HL-60 (cell line): ENCODE data around the gene ANXA2R.

Experiments
- DNase-seq, 2 experiments: peaks; one replicate each; pipeline ENCODE4 v3.0.0-alpha.2; 2010 to 2020; ENCODE audit warnings: low read depth in 1 of 2, low spot score in 1 of 2
- H3K27ac ChIP-seq: fragments of 250-450 bp; sonication (Bioruptor Pico); replicated peaks from 2 replicates; pipeline ENCODE4 v1.5.1; 2020; ENCODE audit warnings: mild to moderate bottlenecking, moderate library complexity
- H3K27me3 ChIP-seq: fragments of 250-450 bp; sonication (Bioruptor Pico); 2 replicates; pipeline ENCODE4 v1.5.1; 2021; ENCODE audit warnings: mild to moderate bottlenecking, moderate library complexity; ENCODE audit not compliant: insufficient read depth, poor library complexity, severe bottlenecking
- H3K4me3 ChIP-seq: replicated peaks from 2 replicates; pipeline ENCODE4 v1.5.1; 2011; ENCODE audit warnings: mild to moderate bottlenecking, control low read depth, low read length; ENCODE audit not compliant: insufficient read depth
- GABPA ChIP-seq: IDR thresholded peaks from 2 replicates; pipeline ENCODE4 v1.6.1; 2012; ENCODE audit warnings: low read depth
- POLR2AphosphoS5 ChIP-seq: IDR thresholded peaks from 2 replicates; pipeline ENCODE4 v1.6.1; 2012; ENCODE audit warnings: low read depth
- SPI1 ChIP-seq: IDR thresholded peaks from 2 replicates; pipeline ENCODE4 v1.6.1; 2012; ENCODE audit warnings: low read depth, mild to moderate bottlenecking, borderline replicate concordance
- TF ChIP-seq, protein P1 (sequence below): IDR thresholded peaks from one replicate; pipeline ENCODE4 v1.5.1; 2011; ENCODE audit warnings: low read length, control low read depth, inconsistent platforms; ENCODE audit not compliant: insufficient read depth
- TF ChIP-seq, protein P2 (sequence below): IDR thresholded peaks from 2 replicates; pipeline ENCODE4 v1.6.1; 2012; ENCODE audit warnings: low read depth; ENCODE audit not compliant: insufficient replicate concordance

The ANXA2R gene

DNA sequence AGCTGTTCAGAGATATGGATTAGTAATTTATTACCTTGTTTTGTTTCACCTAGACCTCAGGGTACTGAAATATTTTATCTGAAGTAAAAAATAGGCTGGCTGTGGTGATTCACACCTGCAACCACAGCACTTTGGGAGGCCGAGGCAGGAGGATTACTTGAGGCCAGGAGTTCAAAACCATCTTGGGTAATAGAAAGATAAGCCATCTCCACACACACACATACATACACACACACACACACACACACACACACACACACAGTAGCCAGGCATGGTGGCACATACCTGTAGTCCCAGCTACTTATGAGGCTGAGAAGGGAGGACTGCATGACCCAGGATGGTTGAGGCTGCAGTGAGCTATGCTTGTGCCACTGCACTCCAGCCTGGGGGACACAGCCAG lies 3.7 kb downstream of the ANXA2R start:
- TF ChIP-seq, protein P1, sequence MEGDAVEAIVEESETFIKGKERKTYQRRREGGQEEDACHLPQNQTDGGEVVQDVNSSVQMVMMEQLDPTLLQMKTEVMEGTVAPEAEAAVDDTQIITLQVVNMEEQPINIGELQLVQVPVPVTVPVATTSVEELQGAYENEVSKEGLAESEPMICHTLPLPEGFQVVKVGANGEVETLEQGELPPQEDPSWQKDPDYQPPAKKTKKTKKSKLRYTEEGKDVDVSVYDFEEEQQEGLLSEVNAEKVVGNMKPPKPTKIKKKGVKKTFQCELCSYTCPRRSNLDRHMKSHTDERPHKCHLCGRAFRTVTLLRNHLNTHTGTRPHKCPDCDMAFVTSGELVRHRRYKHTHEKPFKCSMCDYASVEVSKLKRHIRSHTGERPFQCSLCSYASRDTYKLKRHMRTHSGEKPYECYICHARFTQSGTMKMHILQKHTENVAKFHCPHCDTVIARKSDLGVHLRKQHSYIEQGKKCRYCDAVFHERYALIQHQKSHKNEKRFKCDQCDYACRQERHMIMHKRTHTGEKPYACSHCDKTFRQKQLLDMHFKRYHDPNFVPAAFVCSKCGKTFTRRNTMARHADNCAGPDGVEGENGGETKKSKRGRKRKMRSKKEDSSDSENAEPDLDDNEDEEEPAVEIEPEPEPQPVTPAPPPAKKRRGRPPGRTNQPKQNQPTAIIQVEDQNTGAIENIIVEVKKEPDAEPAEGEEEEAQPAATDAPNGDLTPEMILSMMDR: no peak
- Histone ChIP-seq H3K27me3 (no peaks in the 10 kb centered on the region), H3K27ac (peak overlapping the region; percentile 100), H3K4me3 (no peak overlapping the region)
- DNase-seq: no peak

DNA sequence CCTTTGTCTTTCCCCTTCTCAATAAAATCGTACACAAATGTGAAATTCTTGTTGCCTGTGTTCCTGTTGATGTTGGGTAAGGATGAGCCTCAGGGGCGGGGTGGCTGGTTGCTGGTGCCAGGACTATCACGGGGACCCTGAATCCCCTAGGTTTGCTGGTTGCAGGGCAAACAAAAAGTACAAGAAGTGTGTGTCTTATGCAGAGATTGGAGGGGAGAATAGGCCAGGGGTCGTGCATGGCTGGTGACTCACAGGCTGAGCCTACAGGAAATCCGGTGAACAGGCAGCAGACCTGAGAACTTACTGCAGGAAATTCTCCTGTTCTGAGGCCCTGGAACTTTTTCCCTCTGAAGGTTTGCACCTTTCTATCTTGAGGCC lies 5.5 kb downstream of the ANXA2R start:
- DNase-seq: no peak

DNA sequence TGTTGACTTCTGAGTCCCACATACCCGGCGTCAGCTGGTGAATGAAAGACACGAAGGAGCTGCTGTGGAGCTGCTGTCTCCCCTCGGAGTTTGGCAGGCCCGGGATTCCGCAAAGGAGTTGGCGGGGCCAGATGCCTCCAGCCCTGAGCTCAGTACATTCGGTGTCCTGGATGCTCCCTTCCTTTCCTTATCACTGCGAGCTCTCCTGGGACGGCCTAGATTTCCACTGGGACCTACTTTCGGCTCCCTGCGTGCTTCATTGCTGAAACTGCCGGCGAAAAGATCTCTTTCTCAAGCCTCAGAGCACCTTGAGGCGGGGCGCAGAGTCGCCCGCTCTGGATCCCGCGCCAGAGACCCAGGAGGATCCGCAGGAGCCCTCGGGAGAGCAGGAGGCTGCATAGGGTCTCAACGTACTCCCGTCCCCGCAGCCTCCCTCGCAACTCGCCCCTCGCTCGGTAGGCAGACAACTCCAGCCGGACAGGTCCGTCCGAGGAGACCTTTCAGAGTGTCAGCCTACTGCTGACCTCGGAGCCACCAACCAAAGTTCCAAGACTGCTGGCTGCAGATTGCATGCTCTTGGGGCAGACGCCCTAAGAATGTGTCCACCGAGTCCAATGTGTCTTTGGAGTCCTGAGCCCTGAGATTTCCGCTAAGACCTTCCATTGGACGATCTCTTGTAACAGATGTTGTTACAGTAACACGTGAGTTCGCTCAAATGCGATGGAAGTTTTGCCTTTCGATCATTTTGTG lies 6.1 kb downstream of the ANXA2R start:
- Histone ChIP-seq H3K4me3 (no peak overlapping the region), H3K27me3 (no peaks in the 10 kb centered on the region), H3K27ac (no peak overlapping the region)
- DNase-seq: no peak
- TF ChIP-seq POLR2AphosphoS5: no peak
- TF ChIP-seq GABPA: no peak
- TF ChIP-seq SPI1: no peak
- TF ChIP-seq, protein P2, sequence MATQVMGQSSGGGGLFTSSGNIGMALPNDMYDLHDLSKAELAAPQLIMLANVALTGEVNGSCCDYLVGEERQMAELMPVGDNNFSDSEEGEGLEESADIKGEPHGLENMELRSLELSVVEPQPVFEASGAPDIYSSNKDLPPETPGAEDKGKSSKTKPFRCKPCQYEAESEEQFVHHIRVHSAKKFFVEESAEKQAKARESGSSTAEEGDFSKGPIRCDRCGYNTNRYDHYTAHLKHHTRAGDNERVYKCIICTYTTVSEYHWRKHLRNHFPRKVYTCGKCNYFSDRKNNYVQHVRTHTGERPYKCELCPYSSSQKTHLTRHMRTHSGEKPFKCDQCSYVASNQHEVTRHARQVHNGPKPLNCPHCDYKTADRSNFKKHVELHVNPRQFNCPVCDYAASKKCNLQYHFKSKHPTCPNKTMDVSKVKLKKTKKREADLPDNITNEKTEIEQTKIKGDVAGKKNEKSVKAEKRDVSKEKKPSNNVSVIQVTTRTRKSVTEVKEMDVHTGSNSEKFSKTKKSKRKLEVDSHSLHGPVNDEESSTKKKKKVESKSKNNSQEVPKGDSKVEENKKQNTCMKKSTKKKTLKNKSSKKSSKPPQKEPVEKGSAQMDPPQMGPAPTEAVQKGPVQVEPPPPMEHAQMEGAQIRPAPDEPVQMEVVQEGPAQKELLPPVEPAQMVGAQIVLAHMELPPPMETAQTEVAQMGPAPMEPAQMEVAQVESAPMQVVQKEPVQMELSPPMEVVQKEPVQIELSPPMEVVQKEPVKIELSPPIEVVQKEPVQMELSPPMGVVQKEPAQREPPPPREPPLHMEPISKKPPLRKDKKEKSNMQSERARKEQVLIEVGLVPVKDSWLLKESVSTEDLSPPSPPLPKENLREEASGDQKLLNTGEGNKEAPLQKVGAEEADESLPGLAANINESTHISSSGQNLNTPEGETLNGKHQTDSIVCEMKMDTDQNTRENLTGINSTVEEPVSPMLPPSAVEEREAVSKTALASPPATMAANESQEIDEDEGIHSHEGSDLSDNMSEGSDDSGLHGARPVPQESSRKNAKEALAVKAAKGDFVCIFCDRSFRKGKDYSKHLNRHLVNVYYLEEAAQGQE: no peak
- TF ChIP-seq, protein P1: no peak

More for the DNA sequence above, 5.5 kb downstream of the ANXA2R start:
- no peak overlapping the region for H3K4me3 ChIP-seq
- H3K27ac ChIP-seq: no peak overlapping the region
- no peaks in the 10 kb centered on the region for H3K27me3 ChIP-seq
- TF ChIP-seq, protein P1: no peak
- TF ChIP-seq GABPA (no peak), POLR2AphosphoS5 (no peak), SPI1 (no peak)
- TF ChIP-seq, protein P2: no peak
